Testis (tissue), 2 donors: ENCODE results near the gene SPPL2A.

Experiments used
- CTCF ChIP-seq, 3 experiments: fragments of 450-650 bp in 2 of 3; fragments of 200-600 bp in 1 of 3; sonication (generic) in 1 of 3; IDR thresholded peaks; one replicate each; pipeline ENCODE4 v1.5.1; 2016 to 2019; ENCODE audit warnings: antibody characterized with exemption in 3 of 3, mild to moderate bottlenecking in 2 of 3, moderate library complexity in 1 of 3
- POLR2A ChIP-seq: fragments of 450-650 bp; IDR thresholded peaks from one replicate; pipeline ENCODE4 v1.6.1; 2017; ENCODE audit warnings: antibody characterized with exemption, mild to moderate bottlenecking, moderate library complexity

GRCh38 chr15:50800715-50801114 is 35.2 kb upstream of the SPPL2A start:
- no peak for TF ChIP-seq POLR2A
- TF ChIP-seq CTCF (IDR thresholded peaks at IDR 0.05), result no peak
